ENCODE data around the gene SPHKAP.
"Not testable (repeated sequence)": the region's sequence is repeated elsewhere in the genome, so short reads cannot be mapped to it uniquely, and the experiment has no call there.

The SPHKAP gene

GRCh38 chr2:227990937-227991336, 190.6 kb downstream of the SPHKAP start:
- no peak for DNase-seq (ENCODE audit: low spot score)

GRCh38 chr2:227973241-227973640, 208.2 kb downstream of the SPHKAP start:
- no peak for TF ChIP-seq CTCF (IDR thresholded peaks at IDR 0.05; ENCODE audit: extremely low read depth, missing control alignments)

More at GRCh38 chr2:227990937-227991336, 190.6 kb downstream of the SPHKAP start:
- no peak for TF ChIP-seq CTCF (IDR thresholded peaks at IDR 0.05; ENCODE audit: extremely low read depth, missing control alignments)

GRCh38 chr2:227971619-227972230, 209.8 kb downstream of the SPHKAP start:
- DNase-seq (ENCODE audit: low spot score) = no peak
- no peak for TF ChIP-seq CTCF (IDR thresholded peaks at IDR 0.05; ENCODE audit: extremely low read depth, missing control alignments)

More at GRCh38 chr2:227973241-227973640, 208.2 kb downstream of the SPHKAP start:
- DNase-seq (ENCODE audit: low spot score) = no peak

- no peak for TF ChIP-seq CTCF (IDR thresholded peaks at IDR 0.05; ENCODE audit: extremely low read depth, missing control alignments)
- DNase-seq (ENCODE audit: low spot score) = no peak
These were observed 221.2 kb downstream of the SPHKAP start for GRCh38 chr2:227960317-227960716.

- TF ChIP-seq CTCF (IDR thresholded peaks at IDR 0.05; ENCODE audit: extremely low read depth, missing control alignments) = no peak
These were observed 238.5 kb downstream of the SPHKAP start for GRCh38 chr2:227942965-227943364.

GRCh38 chr2:227942021-227942420, 239.5 kb downstream of the SPHKAP start:
- no peak for TF ChIP-seq CTCF (IDR thresholded peaks at IDR 0.05; ENCODE audit: extremely low read depth, missing control alignments)
- peak; percentile 8 for DNase-seq (ENCODE audit: low spot score)

More at GRCh38 chr2:227942965-227943364, 238.5 kb downstream of the SPHKAP start:
- DNase-seq (ENCODE audit: low spot score) = no peak

- DNase-seq (ENCODE audit: low spot score) = peak; percentile 25
These were observed 242.0 kb downstream of the SPHKAP start for GRCh38 chr2:227939271-227940027.

GRCh38 chr2:227936249-227936648, 245.2 kb downstream of the SPHKAP start:
- not testable (repeated sequence) for DNase-seq (ENCODE audit: low spot score)

More at GRCh38 chr2:227939271-227940027, 242.0 kb downstream of the SPHKAP start:
- TF ChIP-seq CTCF (IDR thresholded peaks at IDR 0.05; ENCODE audit: extremely low read depth, missing control alignments) = peak; percentile 18
